OCI-LY7 (cell line): ENCODE results near the gene CNNM2. TPM values are rescaled to one million over a fixed set of nuclear protein-coding genes. Genes with fewer than 3 reads are reported as not detected.

ENCODE experiments used
- BruUV-seq: library from RNA; stranded (reverse); fragments of 400-500 nt; replicated peaks from 2 replicates; lab custom pipeline; 2021; lab: Mats Ljungman, UMichigan
- CTCF ChIA-PET: fragments of 300-600 bp; sonication (Branson Sonifier 250); formaldehyde crosslinking; loops from one replicate; lab custom pipeline; 2022; ENCODE audit warnings: antibody characterized with exemption; ENCODE audit not compliant: unreplicated experiment; lab: Charles Lee
- POLR2A ChIA-PET: fragments of 300-600 bp; sonication (Branson Sonifier 250); formaldehyde crosslinking; loops from one replicate; lab custom pipeline; 2022; ENCODE audit warnings: antibody characterized with exemption; lab: Charles Lee
- DNase-seq: peaks from one replicate; pipeline ENCODE4 v3.0.0-alpha.2; 2015; ENCODE audit warnings: low spot score
- H2AFZ ChIP-seq: fragments of 200-600 bp; sonication (generic), shearing (Covaris generic); 2 replicates; pipeline ENCODE4 v1.6.1; 2014; ENCODE audit warnings: mild to moderate bottlenecking, antibody characterized with exemption, low read length, moderate library complexity
- H3K27ac ChIP-seq: fragments of 200-600 bp; sonication (generic); 2 replicates; pipeline ENCODE4 v1.5.1; 2014; ENCODE audit warnings: mixed run types, low read depth, mild to moderate bottlenecking, moderate library complexity, low read length, inconsistent platforms; ENCODE audit not compliant: poor library complexity, severe bottlenecking
- H3K36me3 ChIP-seq: fragments of 200-600 bp; sonication (generic); 2 replicates; pipeline ENCODE4 v1.6.1; 2014; ENCODE audit warnings: mild to moderate bottlenecking, antibody characterized with exemption, low read length, moderate library complexity, mixed read lengths; ENCODE audit not compliant: insufficient read depth
- H3K4me1 ChIP-seq: fragments of 200-600 bp; sonication (generic); 2 replicates; pipeline ENCODE4 v1.5.1; 2014; ENCODE audit warnings: mild to moderate bottlenecking, low read length; ENCODE audit not compliant: insufficient read depth, poor library complexity, severe bottlenecking
- H3K4me2 ChIP-seq: fragments of 200-600 bp; sonication (generic); 2 replicates; pipeline ENCODE4 v1.6.1; 2014; ENCODE audit warnings: mild to moderate bottlenecking, low read length
- H3K4me3 ChIP-seq: fragments of 200-600 bp; sonication (generic); 2 replicates; pipeline ENCODE4 v1.5.1; 2014; ENCODE audit warnings: mild to moderate bottlenecking, low read depth, low read length; ENCODE audit not compliant: poor library complexity, severe bottlenecking
- H3K79me2 ChIP-seq: fragments of 200-600 bp; sonication (generic); 2 replicates; pipeline ENCODE4 v1.6.1; 2016; ENCODE audit warnings: low read depth, mild to moderate bottlenecking, low read length, moderate library complexity, mixed read lengths; ENCODE audit not compliant: insufficient read depth
- H3K9me2 ChIP-seq: fragments of 200-600 bp; sonication (generic); 2 replicates; pipeline ENCODE4 v1.6.1; 2016; ENCODE audit warnings: mild to moderate bottlenecking, low read length, mixed read lengths; ENCODE audit not compliant: insufficient read depth
- H3K9me3 ChIP-seq: fragments of 200-600 bp; sonication (generic); 2 replicates; pipeline ENCODE4 v1.6.1; 2014; ENCODE audit warnings: mild to moderate bottlenecking, mixed run types, low read length, mixed read lengths
- H4K20me1 ChIP-seq: fragments of 200-600 bp; sonication (generic); 2 replicates; pipeline ENCODE4 v1.6.1; 2014; ENCODE audit warnings: mild to moderate bottlenecking, antibody characterized with exemption, low read length, moderate library complexity, mixed read lengths; ENCODE audit not compliant: insufficient read depth
- CTCF ChIP-seq: fragments of 200-600 bp; sonication (generic); conservative IDR thresholded peaks from 2 replicates; pipeline ENCODE4 v1.5.1; 2014; ENCODE audit warnings: mild to moderate bottlenecking, antibody characterized with exemption, low read length, moderate library complexity, mixed read lengths
- EZH2phosphoT487 ChIP-seq: fragments of 200-600 bp; sonication (generic); IDR thresholded peaks from 2 replicates; pipeline ENCODE4 v1.6.1; 2018; ENCODE audit warnings: low read depth, borderline replicate concordance, mild to moderate bottlenecking, mixed run types, antibody characterized with exemption, low read length, moderate library complexity, mixed read lengths
- intact Hi-C: fragments of 100-400 bp; cut with micrococcal nuclease; formaldehyde crosslinking; loops from one replicate; pipeline ENCODE4 v1.10.0; 2022; ENCODE audit not compliant: unreplicated experiment
- total RNA-seq, 2 experiments: library from RNA; depleted of rRNA in 1 of 2; stranded (reverse); fragments of >200 nt in 1 of 2; shearing (Covaris generic) in 1 of 2; gene quantifications; 2 replicates each; pipeline ENCODE4 v1.2.3, GENCODE V29; 2014 to 2022

The CNNM2 gene
- total RNA-seq, 2 experiments from 2014 or later, result 6.6 to 7.2 TPM

GRCh38 chr10:103109821-103110220 is 191.7 kb downstream of the CNNM2 start:
- no peaks in the 10 kb centered on the region for H3K9me3 ChIP-seq
- intact Hi-C loops, result no loop called here
- POLR2A ChIA-PET, result interaction anchor here (0.5 to 1.5 kb wide), 4 partner anchors 9 to 1727 kb away, joined by 3 to 5 read pairs (median 3); no protein-coding TSS in a partner anchor
- no TSS peak for BruUV-seq
- no peak overlapping the region for H3K27ac ChIP-seq
- TF ChIP-seq EZH2phosphoT487, result no peak
- no peak for TF ChIP-seq CTCF
- no peak overlapping the region for H3K4me2 ChIP-seq
- peaks cover 12% of the 10 kb centered on the region; the same call in 1 of the 2 replicates for H3K79me2 ChIP-seq
- no peak for DNase-seq
- no peak overlapping the region for H2AFZ ChIP-seq
- peaks cover 49% of the 10 kb centered on the region for H3K36me3 ChIP-seq
- no peak overlapping the region for H3K4me3 ChIP-seq
- CTCF ChIA-PET, result interaction anchor here (0.6 kb wide), 1 partner anchor 73 kb away, joined by 3 read pairs; no protein-coding TSS in a partner anchor
- H3K4me1 ChIP-seq, result no peaks in the 10 kb centered on the region
- H3K9me2 ChIP-seq, result no peaks in the 10 kb centered on the region
- H4K20me1 ChIP-seq, result no peaks in the 10 kb centered on the region; the same call in 1 of the 2 replicates

- ChIA-PET POLR2A (interaction anchor here (0.5 to 1.5 kb wide), 4 partner anchors 9 to 1307 kb away, joined by 3 to 5 read pairs (median 3); no protein-coding TSS in a partner anchor), CTCF (no interaction called here)
- BruUV-seq, result no TSS peak
- H4K20me1 ChIP-seq, result no peaks in the 10 kb centered on the region; the same call in 1 of the 2 replicates
- H3K36me3 ChIP-seq, result peaks cover 46% of the 10 kb centered on the region
- no peak overlapping the region for H3K27ac ChIP-seq
- no peak for DNase-seq
- peaks cover 12% of the 10 kb centered on the region; the same call in 1 of the 2 replicates for H3K79me2 ChIP-seq
- H3K4me2 ChIP-seq, result no peak overlapping the region
- H3K4me3 ChIP-seq, result no peak overlapping the region
- H2AFZ ChIP-seq, result no peak overlapping the region
- H3K9me2 ChIP-seq, result no peaks in the 10 kb centered on the region
- H3K4me1 ChIP-seq, result no peaks in the 10 kb centered on the region
- TF ChIP-seq CTCF (no peak), EZH2phosphoT487 (no peak)
- intact Hi-C loops, result no loop called here
- H3K9me3 ChIP-seq, result no peaks in the 10 kb centered on the region
Measured at GRCh38 chr10:103110407-103110806, 192.3 kb downstream of the CNNM2 start.
